Muscle layer of duodenum (tissue), 2 donors: ENCODE results near the gene UBR4.
A peak's percentile ranks its signal among the peaks of the same experiment; 100 is the strongest.
"Not testable (repeated sequence)": the region's sequence is repeated elsewhere in the genome, so short reads cannot be mapped to it uniquely, and the experiment has no call there.

Experiments
- H3K27ac ChIP-seq: one replicate; pipeline ENCODE4 v1.7.0; 2013; ENCODE audit warnings: mild to moderate bottlenecking, low read length
- H3K27me3 ChIP-seq: one replicate; pipeline ENCODE4 v1.7.0; 2013; ENCODE audit warnings: low read depth, mild to moderate bottlenecking, control low read depth, low read length
- H3K36me3 ChIP-seq, 2 donors: one replicate each; pipeline ENCODE4 v1.7.0; 2013; ENCODE audit warnings: low read length in 2 of 2, control low read depth in 1 of 2, mild to moderate bottlenecking in 1 of 2; ENCODE audit not compliant: insufficient read depth in 2 of 2, control insufficient read depth in 1 of 2
- H3K4me1 ChIP-seq, 2 donors: one replicate each; pipeline ENCODE4 v1.7.0; 2013; ENCODE audit warnings: low read length in 2 of 2, mild to moderate bottlenecking in 2 of 2, control low read depth in 1 of 2, moderate library complexity in 1 of 2; ENCODE audit not compliant: insufficient read depth in 2 of 2, control insufficient read depth in 1 of 2
- H3K4me3 ChIP-seq, 2 donors: one replicate each; pipeline ENCODE4 v1.7.0; 2013; ENCODE audit warnings: low read length in 2 of 2, low read depth in 1 of 2, mild to moderate bottlenecking in 1 of 2
- H3K9me3 ChIP-seq, 2 donors: one replicate each; pipeline ENCODE4 v1.7.0; 2013; ENCODE audit warnings: low read length in 2 of 2, control low read depth in 1 of 2, mild to moderate bottlenecking in 1 of 2; ENCODE audit not compliant: control insufficient read depth in 1 of 2
- donor health status: healthy.

UBR4 gene

DNA sequence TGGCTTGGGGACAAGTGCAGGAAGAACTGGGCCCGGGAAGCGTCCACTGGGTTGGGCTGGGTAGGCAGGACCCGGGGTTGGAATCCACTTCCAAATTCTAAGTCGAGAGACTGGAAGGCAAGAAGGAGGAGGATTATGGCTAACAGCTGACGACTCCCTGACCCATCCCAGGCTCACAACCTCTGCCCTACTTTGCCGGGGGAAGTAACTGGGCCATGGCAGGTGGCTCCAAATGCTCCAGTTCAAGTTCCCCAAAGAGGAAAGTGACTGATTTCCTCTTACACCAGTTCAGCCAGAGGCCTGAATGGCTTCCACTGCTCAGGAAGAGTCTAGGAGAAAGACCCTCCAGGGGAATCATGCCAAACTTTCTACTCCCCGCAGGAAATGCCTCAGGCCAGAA, 29.8 kb upstream of the UBR4 start:
- no peaks in the 10 kb centered on the region for H3K9me3 ChIP-seq
- no peak overlapping the region for H3K4me3 ChIP-seq
- no peaks in the 10 kb centered on the region for H3K27me3 ChIP-seq
- H3K36me3 ChIP-seq = peaks cover 73 to 85% of the 10 kb centered on the region in 2 donors
- peaks cover 0 to 3% of the 10 kb centered on the region in 2 donors for H3K4me1 ChIP-seq
- H3K27ac ChIP-seq = no peak overlapping the region

- H3K27ac ChIP-seq = no peak overlapping the region
- peaks cover 61 to 67% of the 10 kb centered on the region in 2 donors for H3K36me3 ChIP-seq
- no peak overlapping the region for H3K4me3 ChIP-seq
- H3K4me1 ChIP-seq = peaks cover 0 to 24% of the 10 kb centered on the region in 2 donors
- H3K27me3 ChIP-seq = no peaks in the 10 kb centered on the region
- H3K9me3 ChIP-seq = no peaks in the 10 kb centered on the region
These were observed 24.2 kb upstream of the UBR4 start for GRCh38 chr1:19234224-19234623.

- H3K27ac ChIP-seq = peak overlapping the region; percentile 21
- no peak overlapping the region for H3K4me3 ChIP-seq
These were observed 22.4 kb upstream of the UBR4 start for GRCh38 chr1:19232524-19232846.

DNA sequence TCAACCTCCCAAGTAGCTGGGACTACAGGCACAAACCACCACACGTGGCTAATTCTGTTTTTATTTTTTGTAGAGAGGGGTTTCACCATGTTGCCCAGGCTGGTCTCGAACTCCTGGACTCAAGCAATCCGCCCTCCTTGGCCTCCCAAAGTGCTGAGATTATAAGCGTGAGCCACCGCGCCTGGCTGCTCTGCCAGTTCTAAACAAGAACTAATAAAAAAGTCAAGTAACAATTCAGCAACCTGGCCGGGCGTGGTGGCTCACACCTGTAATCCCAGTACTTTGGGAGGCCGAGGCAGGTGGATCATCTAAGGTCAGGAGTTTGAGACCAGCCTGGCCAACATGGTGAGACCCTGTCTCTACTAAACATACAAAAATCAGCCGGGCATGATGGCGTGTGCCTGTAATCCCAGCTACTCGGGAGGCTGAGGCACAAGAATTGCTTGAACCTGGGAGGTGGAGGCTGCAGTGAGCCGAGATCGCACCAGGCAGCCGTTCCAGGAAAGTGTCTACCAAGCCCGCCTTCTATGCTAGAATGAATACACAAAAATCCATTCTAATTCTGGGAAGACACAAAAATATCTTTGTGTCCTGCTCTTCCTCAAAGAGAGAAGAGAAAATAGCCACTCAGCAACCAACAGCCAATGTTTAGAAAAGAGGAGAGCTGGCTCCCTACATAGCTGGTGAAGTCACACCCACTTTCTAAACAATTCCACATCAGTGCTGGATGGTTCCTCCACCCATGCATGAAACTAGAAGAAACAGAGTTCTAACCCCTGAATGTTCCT, 21.9 kb upstream of the UBR4 start:
- not testable (repeated sequence) for H3K9me3 ChIP-seq, H3K27me3 ChIP-seq, H3K4me3 ChIP-seq
- peak overlapping the region; percentile 21 for H3K27ac ChIP-seq
- H3K36me3 ChIP-seq = peaks cover 44 to 48% of the 10 kb centered on the region in 2 donors
- H3K4me1 ChIP-seq = peaks cover 0 to 24% of the 10 kb centered on the region in 2 donors

More at GRCh38 chr1:19232524-19232846, 22.4 kb upstream of the UBR4 start:
- Histone ChIP-seq H3K36me3 (peaks cover 45 to 50% of the 10 kb centered on the region in 2 donors), H3K9me3 (no peaks in the 10 kb centered on the region), H3K27me3 (no peaks in the 10 kb centered on the region), H3K4me1 (peaks cover 0 to 24% of the 10 kb centered on the region in 2 donors)

GRCh38 chr1:19229828-19230325, 19.8 kb upstream of the UBR4 start:
- Histone ChIP-seq H3K4me1 (peaks cover 0 to 24% of the 10 kb centered on the region in 2 donors), H3K9me3 (no peaks in the 10 kb centered on the region), H3K4me3 (no peak overlapping the region), H3K27ac (no peak overlapping the region), H3K27me3 (no peaks in the 10 kb centered on the region), H3K36me3 (peaks cover 53 to 55% of the 10 kb centered on the region in 2 donors)

GRCh38 chr1:19229229-19229628, 19.2 kb upstream of the UBR4 start:
- no peaks in the 10 kb centered on the region for H3K9me3 ChIP-seq
- H3K27ac ChIP-seq = no peak overlapping the region
- no peak overlapping the region for H3K4me3 ChIP-seq
- no peaks in the 10 kb centered on the region for H3K27me3 ChIP-seq
- peaks cover 57% of the 10 kb centered on the region in 2 donors for H3K36me3 ChIP-seq
- H3K4me1 ChIP-seq = peaks cover 0 to 21% of the 10 kb centered on the region in 2 donors

GRCh38 chr1:19222979-19223824, 13.1 kb upstream of the UBR4 start:
- H3K4me1 ChIP-seq = no peaks in the 10 kb centered on the region
- H3K27ac ChIP-seq = no peak overlapping the region
- peaks cover 69 to 78% of the 10 kb centered on the region in 2 donors for H3K36me3 ChIP-seq
- H3K27me3 ChIP-seq = no peaks in the 10 kb centered on the region
- no peak overlapping the region for H3K4me3 ChIP-seq
- no peaks in the 10 kb centered on the region for H3K9me3 ChIP-seq

GRCh38 chr1:19222573-19222972, 12.5 kb upstream of the UBR4 start:
- H3K27me3 ChIP-seq = no peaks in the 10 kb centered on the region
- H3K9me3 ChIP-seq = no peaks in the 10 kb centered on the region
- peaks cover 74 to 83% of the 10 kb centered on the region in 2 donors for H3K36me3 ChIP-seq
- H3K4me1 ChIP-seq = no peaks in the 10 kb centered on the region
- no peak overlapping the region for H3K4me3 ChIP-seq
- H3K27ac ChIP-seq = no peak overlapping the region

DNA sequence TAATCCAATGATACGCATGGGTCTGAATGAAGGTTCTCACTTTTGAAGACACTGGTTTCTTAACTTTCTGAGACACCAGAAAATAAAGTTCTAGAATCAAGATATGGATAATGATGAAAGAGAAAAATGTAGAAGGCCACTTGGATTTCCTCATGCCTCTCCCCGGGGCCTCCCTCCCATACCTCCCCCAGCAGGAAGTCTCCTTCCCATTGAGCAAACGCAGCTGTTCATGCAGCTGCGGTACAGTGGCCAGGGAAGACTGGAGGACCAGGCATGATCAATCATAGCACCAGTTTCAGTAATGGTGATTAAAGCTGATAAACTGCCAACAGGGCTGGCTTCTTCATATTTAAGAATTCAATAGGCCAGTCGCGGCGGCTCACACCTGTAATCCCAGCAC, 10.9 kb upstream of the UBR4 start:
- no peaks in the 10 kb centered on the region for H3K4me1 ChIP-seq
- H3K4me3 ChIP-seq = no peak overlapping the region
- H3K27me3 ChIP-seq = no peaks in the 10 kb centered on the region
- H3K36me3 ChIP-seq = peaks cover 69 to 74% of the 10 kb centered on the region in 2 donors
- H3K9me3 ChIP-seq = no peaks in the 10 kb centered on the region
- H3K27ac ChIP-seq = no peak overlapping the region

DNA sequence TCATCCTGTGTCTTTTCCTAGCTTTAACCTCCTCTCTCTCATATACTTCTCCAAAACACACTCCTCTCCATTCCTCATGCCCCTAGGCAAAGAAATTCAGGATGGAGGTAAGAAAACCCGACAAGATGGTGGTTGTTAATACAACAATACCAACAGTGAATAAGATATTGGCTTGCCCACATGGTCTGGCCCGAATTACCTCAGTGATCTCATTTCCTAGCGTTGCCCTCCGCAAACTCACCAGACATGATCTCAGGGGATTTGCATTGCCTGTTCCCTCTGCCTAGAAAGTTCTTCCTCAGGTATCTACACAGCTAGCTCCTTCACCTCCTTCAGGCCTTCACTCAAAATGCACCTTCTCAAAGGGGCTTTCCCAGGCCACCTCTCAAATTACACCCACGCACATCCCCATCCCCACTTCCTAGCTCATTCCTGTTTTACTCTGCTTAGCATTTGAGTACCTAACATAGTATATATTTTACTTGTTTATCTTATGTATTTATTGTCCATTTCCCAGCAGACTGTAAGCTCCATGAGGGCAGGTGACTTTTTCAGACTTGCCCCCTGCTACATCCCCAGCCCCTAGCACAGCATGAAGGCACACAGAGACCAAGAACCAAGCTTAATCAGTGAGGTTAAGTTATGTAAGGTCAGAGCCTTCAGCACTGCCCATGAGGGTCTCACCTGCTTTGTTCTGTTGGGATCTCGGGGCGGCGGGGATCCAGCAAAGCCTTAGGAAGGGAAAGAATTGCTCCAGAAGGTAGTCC, 10.2 kb upstream of the UBR4 start:
- H3K36me3 ChIP-seq = peaks cover 64 to 69% of the 10 kb centered on the region in 2 donors
- no peaks in the 10 kb centered on the region for H3K9me3 ChIP-seq
- no peak overlapping the region for H3K27ac ChIP-seq

DNA sequence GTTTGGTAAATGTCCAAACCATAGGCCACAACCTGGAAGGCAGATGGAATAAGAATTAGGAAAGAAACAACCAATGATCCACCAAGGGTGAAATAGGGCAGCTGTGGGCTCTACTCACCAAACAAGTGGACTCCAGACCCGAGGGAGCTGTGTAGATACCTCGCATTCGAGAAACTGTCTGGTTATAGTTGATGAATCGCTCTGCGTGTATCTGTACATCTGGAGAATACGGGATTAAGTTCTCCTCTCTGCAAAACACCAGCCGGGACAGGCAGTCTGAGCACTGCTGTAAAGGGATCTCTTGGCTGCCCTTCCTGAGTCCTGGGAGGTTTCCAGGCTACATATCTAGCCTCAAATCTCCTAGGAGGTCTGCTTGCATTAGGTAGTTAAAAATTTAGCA, 9.4 kb upstream of the UBR4 start:
- H3K4me3 ChIP-seq = no peak overlapping the region
- H3K9me3 ChIP-seq = no peaks in the 10 kb centered on the region
- peaks cover 58 to 62% of the 10 kb centered on the region in 2 donors for H3K36me3 ChIP-seq
- no peak overlapping the region for H3K27ac ChIP-seq
- H3K27me3 ChIP-seq = no peaks in the 10 kb centered on the region
- no peaks in the 10 kb centered on the region for H3K4me1 ChIP-seq

More for the DNA sequence above, 10.2 kb upstream of the UBR4 start:
- Histone ChIP-seq H3K4me3 (no peak overlapping the region), H3K27me3 (no peaks in the 10 kb centered on the region), H3K4me1 (no peaks in the 10 kb centered on the region)
